ENCODE data around the gene TNRC18. TPM values are rescaled to one million over a fixed set of nuclear protein-coding genes. Genes with fewer than 3 reads are reported as not detected.

The TNRC18 gene
- total RNA-seq, 2 experiments from 2014 or later, result 12.2 to 64.2 TPM

GRCh38 chr7:5435291-5436002 is 11.8 kb upstream of the TNRC18 start:
- DNase-seq (ENCODE audit: low spot score), result peak; percentile 87
- Histone ChIP-seq H3K79me2 (ENCODE audit: insufficient read depth, low read depth, low read length) (no peaks in the 10 kb centered on the region), H3K9me2 (ENCODE audit: insufficient read depth, low read length) (no peaks in the 10 kb centered on the region), H3K4me2 (ENCODE audit: low read length) (peak overlapping the region; percentile 73), H2AFZ (ENCODE audit: low read length) (no peak overlapping the region), H3K27ac (ENCODE audit: low read depth, low read length, poor library complexity, severe bottlenecking) (peak overlapping the region; percentile 71), H3K36me3 (ENCODE audit: insufficient read depth, low read length) (peaks cover 25% of the 10 kb centered on the region), H3K9me3 (ENCODE audit: low read length) (no peaks in the 10 kb centered on the region), H4K20me1 (ENCODE audit: insufficient read depth, low read length) (no peaks in the 10 kb centered on the region), H3K4me3 (ENCODE audit: low read depth, low read length, poor library complexity, severe bottlenecking) (peak overlapping the region; percentile 37), H3K4me1 (ENCODE audit: insufficient read depth, low read length, poor library complexity, severe bottlenecking) (peaks cover 22% of the 10 kb centered on the region)
- BruUV-seq (replicated peaks), result TSS peak; percentile 59
- intact Hi-C loops (cut with micrococcal nuclease; ENCODE audit: unreplicated experiment), result loop anchor here (1.0 kb wide), 2 partner anchors 11 to 38 kb away; no protein-coding TSS in a partner anchor
- ChIA-PET POLR2A (interaction anchor here (1.2 to 1.8 kb wide), 2 partner anchors 11 to 13 kb away, joined by 3 to 4 read pairs; no protein-coding TSS in a partner anchor), CTCF (ENCODE audit: unreplicated experiment) (no interaction called here)
- TF ChIP-seq EZH2phosphoT487 (IDR thresholded peaks at IDR 0.05; ENCODE audit: borderline replicate concordance, low read depth, low read length) (no peak), CTCF (conservative IDR thresholded peaks at IDR 0.05; ENCODE audit: low read length) (no peak)

GRCh38 chr7:5433181-5433580 is 9.5 kb upstream of the TNRC18 start:
- Histone ChIP-seq H3K4me2 (ENCODE audit: low read length) (no peak overlapping the region), H2AFZ (ENCODE audit: low read length) (no peak overlapping the region), H3K9me2 (ENCODE audit: insufficient read depth, low read length) (no peaks in the 10 kb centered on the region), H3K4me3 (ENCODE audit: low read depth, low read length, poor library complexity, severe bottlenecking) (no peak overlapping the region), H4K20me1 (ENCODE audit: insufficient read depth, low read length) (no peaks in the 10 kb centered on the region), H3K4me1 (ENCODE audit: insufficient read depth, low read length, poor library complexity, severe bottlenecking) (peaks cover 22% of the 10 kb centered on the region), H3K27ac (ENCODE audit: low read depth, low read length, poor library complexity, severe bottlenecking) (no peak overlapping the region), H3K36me3 (ENCODE audit: insufficient read depth, low read length) (peaks cover 24% of the 10 kb centered on the region), H3K79me2 (ENCODE audit: insufficient read depth, low read depth, low read length) (no peaks in the 10 kb centered on the region), H3K9me3 (ENCODE audit: low read length) (no peaks in the 10 kb centered on the region)
- TF ChIP-seq EZH2phosphoT487 (IDR thresholded peaks at IDR 0.05; ENCODE audit: borderline replicate concordance, low read depth, low read length), result no peak
- no peak for TF ChIP-seq CTCF (conservative IDR thresholded peaks at IDR 0.05; ENCODE audit: low read length)
- no TSS peak for BruUV-seq (replicated peaks)
- no peak for DNase-seq (ENCODE audit: low spot score)
- CTCF ChIA-PET (ENCODE audit: unreplicated experiment), result no interaction called here
- POLR2A ChIA-PET, result interaction anchor here (0.6 kb wide), 1 partner anchor 834 kb away, joined by 4 read pairs; no protein-coding TSS in a partner anchor
- intact Hi-C loops (cut with micrococcal nuclease; ENCODE audit: unreplicated experiment), result no loop called here

- Histone ChIP-seq H3K4me3 (ENCODE audit: low read depth, low read length, poor library complexity, severe bottlenecking) (no peak overlapping the region), H3K4me1 (ENCODE audit: insufficient read depth, low read length, poor library complexity, severe bottlenecking) (peaks cover 22% of the 10 kb centered on the region), H4K20me1 (ENCODE audit: insufficient read depth, low read length) (no peaks in the 10 kb centered on the region), H2AFZ (ENCODE audit: low read length) (no peak overlapping the region), H3K36me3 (ENCODE audit: insufficient read depth, low read length) (peaks cover 19% of the 10 kb centered on the region), H3K4me2 (ENCODE audit: low read length) (no peak overlapping the region), H3K27ac (ENCODE audit: low read depth, low read length, poor library complexity, severe bottlenecking) (no peak overlapping the region), H3K9me2 (ENCODE audit: insufficient read depth, low read length) (no peaks in the 10 kb centered on the region), H3K9me3 (ENCODE audit: low read length) (no peaks in the 10 kb centered on the region), H3K79me2 (ENCODE audit: insufficient read depth, low read depth, low read length) (no peaks in the 10 kb centered on the region)
- POLR2A ChIA-PET, result no interaction called here
- CTCF ChIA-PET (ENCODE audit: unreplicated experiment), result no interaction called here
- no peak for DNase-seq (ENCODE audit: low spot score)
- no TSS peak for BruUV-seq (replicated peaks)
- intact Hi-C loops (cut with micrococcal nuclease; ENCODE audit: unreplicated experiment), result no loop called here
- no peak for TF ChIP-seq EZH2phosphoT487 (IDR thresholded peaks at IDR 0.05; ENCODE audit: borderline replicate concordance, low read depth, low read length)
- TF ChIP-seq CTCF (conservative IDR thresholded peaks at IDR 0.05; ENCODE audit: low read length), result no peak
Observed at GRCh38 chr7:5432691-5433090, 9.1 kb upstream of the TNRC18 start.
